PFSK-1 (cell line): Measurements from ENCODE around the gene ECD.

Source experiments
- POLR2AphosphoS5 ChIP-seq: IDR thresholded peaks from 2 replicates; pipeline ENCODE4 v1.6.1; 2012; ENCODE audit warnings: low read depth, mild to moderate bottlenecking, control low read depth, low read length, moderate library complexity
- SIN3A ChIP-seq: IDR thresholded peaks from 2 replicates; pipeline ENCODE4 v1.6.1; 2012; ENCODE audit warnings: mild to moderate bottlenecking, low read length, moderate library complexity, borderline replicate concordance; ENCODE audit not compliant: insufficient read depth
- TAF1 ChIP-seq: IDR thresholded peaks from 2 replicates; pipeline ENCODE4 v1.6.1; 2012; ENCODE audit warnings: low read length, control low read depth, borderline replicate concordance; ENCODE audit not compliant: insufficient read depth
- TF ChIP-seq, protein P1 (sequence below), 2 experiments: IDR thresholded peaks; 2 replicates each; pipeline versions ENCODE4 v1.6.1 to v1.8.0; 2011 to 2012; ENCODE audit warnings: low read depth in 2 of 2, low read length in 2 of 2, control low read depth in 1 of 2, inconsistent platforms in 1 of 2, mild to moderate bottlenecking in 1 of 2, moderate library complexity in 1 of 2; ENCODE audit not compliant: insufficient read depth in 1 of 2

DNA sequence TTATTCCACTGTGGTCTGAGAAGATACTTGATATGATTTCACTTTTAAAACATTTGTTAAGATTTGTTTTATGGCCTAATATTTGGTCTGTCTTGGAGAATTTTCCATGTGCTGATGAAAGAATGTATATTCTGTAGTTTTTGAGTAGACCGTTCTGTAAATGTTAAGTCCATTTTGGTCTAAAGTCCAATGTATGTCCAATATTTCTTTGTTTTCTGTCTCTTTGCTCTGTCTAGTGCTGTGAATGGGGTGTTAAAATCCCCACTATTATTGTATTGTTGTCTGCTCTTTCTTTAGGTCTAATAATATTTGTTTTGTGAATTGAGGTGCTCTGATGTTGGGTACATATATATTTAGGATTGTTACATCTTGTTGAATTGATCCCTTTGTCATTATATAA is 47.9 kb upstream of the ECD start:
- TF ChIP-seq, protein P1, sequence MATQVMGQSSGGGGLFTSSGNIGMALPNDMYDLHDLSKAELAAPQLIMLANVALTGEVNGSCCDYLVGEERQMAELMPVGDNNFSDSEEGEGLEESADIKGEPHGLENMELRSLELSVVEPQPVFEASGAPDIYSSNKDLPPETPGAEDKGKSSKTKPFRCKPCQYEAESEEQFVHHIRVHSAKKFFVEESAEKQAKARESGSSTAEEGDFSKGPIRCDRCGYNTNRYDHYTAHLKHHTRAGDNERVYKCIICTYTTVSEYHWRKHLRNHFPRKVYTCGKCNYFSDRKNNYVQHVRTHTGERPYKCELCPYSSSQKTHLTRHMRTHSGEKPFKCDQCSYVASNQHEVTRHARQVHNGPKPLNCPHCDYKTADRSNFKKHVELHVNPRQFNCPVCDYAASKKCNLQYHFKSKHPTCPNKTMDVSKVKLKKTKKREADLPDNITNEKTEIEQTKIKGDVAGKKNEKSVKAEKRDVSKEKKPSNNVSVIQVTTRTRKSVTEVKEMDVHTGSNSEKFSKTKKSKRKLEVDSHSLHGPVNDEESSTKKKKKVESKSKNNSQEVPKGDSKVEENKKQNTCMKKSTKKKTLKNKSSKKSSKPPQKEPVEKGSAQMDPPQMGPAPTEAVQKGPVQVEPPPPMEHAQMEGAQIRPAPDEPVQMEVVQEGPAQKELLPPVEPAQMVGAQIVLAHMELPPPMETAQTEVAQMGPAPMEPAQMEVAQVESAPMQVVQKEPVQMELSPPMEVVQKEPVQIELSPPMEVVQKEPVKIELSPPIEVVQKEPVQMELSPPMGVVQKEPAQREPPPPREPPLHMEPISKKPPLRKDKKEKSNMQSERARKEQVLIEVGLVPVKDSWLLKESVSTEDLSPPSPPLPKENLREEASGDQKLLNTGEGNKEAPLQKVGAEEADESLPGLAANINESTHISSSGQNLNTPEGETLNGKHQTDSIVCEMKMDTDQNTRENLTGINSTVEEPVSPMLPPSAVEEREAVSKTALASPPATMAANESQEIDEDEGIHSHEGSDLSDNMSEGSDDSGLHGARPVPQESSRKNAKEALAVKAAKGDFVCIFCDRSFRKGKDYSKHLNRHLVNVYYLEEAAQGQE (IDR thresholded peaks at IDR 0.05; ENCODE audit: insufficient read depth in 1 of 2, low read depth in 2 of 2, low read length in 2 of 2): no peak
- TF ChIP-seq SIN3A (no peak), TAF1 (no peak), POLR2AphosphoS5 (no peak)
